Stimulated activated CD4-positive, alpha-beta T cell treated with anti-CD3 and anti-CD28 coated beads, Interleukin-12 subunit alpha, Interleukin-12 subunit beta, amount 100 ng/mL, for 4 hours (primary cell): ENCODE data around the gene TK1.
"Not testable (repeated sequence)": the region's sequence is repeated elsewhere in the genome, so short reads cannot be mapped to it uniquely, and the experiment has no call there.

Experiments
- DNase-seq: peaks from one replicate; pipeline ENCODE4 v3.0.0-alpha.2; 2020

The TK1 gene

DNA sequence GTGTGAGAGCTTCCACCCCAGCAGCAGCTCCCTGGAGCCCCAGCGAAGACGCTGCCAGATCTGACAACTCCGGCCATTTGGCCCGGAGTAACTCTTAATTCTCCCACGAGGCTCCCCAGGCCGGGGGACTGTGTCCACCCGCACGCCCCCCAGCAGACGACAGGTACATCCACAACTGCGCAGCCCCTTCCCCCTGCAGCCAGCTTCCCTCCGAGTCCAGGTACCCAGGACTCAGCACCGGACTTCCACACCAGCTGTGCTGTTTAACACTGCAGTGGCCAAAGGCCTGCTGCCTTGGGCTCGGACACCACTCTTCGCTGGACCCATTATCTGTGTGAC, 11.2 kb downstream of the TK1 start:
- DNase-seq = no peak

DNA sequence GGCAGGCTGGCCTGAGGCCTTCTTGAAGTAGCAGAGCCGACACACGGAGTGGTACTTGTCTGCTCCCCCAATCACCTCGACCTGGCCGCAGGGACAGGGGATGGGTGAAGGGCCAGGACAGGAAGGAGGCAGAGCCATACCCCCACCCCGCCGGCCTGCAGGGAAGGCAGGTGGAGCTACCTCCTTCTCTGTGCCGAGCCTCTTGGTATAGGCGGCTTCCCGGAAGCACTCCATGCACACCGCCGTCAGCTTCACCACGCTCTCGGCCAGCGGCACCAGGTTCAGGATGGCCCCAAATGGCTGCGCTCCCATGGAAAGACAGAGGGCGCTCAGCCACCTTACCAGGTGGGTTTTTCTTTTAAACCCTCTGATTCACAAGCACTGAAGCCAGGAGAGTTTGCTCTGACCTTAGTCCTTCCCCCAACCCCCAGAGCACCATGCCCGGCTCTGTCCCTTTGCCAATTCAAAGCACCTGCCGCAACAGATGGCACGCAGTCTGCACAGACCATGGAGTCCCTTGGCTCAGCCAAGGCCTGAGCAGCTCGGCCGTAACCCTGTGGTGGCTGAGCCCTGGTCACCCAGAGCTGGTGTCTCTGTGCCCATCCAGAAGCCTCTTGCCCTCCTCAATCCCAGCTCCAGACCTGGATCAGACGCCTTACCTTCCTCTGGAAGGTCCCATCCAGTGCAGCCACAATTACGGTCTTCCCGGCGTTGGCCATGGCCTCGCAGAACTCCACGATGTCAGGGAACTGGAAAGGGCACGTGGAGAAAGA, 11.8 kb downstream of the TK1 start:
- no peak for DNase-seq

DNA sequence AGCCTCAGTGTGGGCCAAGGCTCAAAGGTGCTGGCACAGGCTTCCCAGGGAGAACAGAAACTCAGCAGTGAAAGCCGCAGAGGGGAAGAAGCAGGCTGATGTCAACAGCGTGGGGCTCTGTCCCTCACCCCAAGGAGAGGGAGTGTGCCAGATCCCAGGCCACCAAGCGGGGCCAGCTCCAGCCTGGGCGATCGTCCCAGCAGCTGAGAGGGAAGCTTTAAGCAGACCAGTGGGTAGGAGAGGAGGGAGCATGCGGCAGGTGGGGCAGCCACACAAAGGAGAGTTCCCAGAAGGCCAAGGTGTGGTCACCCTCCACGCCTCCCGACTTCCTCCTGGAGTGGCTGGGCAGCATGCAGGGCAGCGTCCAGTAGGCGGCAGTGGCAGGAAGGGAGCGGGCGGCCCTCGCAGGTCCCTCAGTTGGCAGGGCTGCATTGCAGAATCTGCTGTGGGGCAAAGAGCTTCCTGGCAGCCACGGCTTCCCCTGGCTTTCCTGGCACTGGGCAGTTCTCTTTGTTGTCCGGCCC, 12.4 kb downstream of the TK1 start:
- DNase-seq = no peak

DNA sequence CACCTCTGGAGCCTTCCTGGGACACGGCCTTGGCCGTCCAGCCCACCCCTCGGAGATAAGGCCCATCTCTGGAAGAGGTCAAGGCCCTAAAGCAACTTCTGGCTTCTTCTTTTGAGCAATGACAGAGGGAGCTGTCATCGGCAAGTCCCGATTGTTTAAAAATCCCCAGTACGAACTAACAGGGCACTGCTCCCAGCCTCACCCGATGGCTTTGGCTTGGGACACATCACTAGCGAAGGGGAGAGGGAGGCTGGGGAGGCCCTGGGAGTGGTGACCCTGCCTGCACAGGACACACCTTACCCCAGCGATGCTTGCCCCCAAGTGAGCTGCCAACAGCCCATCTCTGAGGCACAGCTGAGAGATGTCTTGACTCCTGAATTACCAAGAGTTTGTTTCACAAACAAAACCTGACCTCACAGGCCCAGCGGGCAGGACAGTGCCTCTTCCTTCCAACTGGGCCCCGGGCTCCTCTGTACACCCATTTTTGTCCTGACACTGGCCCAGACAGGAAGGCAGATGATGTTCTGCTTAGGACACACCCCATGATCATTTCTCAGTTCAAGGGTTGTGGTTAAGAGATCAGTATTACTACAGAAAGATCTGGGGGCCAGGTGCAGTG, 13.6 kb downstream of the TK1 start:
- DNase-seq = no peak

GRCh38 chr17:78172249-78173051, 14.4 kb downstream of the TK1 start:
- no peak for DNase-seq

GRCh38 chr17:78171591-78172248, 15.1 kb downstream of the TK1 start:
- DNase-seq = not testable (repeated sequence)

GRCh38 chr17:78170692-78171590, 15.9 kb downstream of the TK1 start:
- DNase-seq = no peak

DNA sequence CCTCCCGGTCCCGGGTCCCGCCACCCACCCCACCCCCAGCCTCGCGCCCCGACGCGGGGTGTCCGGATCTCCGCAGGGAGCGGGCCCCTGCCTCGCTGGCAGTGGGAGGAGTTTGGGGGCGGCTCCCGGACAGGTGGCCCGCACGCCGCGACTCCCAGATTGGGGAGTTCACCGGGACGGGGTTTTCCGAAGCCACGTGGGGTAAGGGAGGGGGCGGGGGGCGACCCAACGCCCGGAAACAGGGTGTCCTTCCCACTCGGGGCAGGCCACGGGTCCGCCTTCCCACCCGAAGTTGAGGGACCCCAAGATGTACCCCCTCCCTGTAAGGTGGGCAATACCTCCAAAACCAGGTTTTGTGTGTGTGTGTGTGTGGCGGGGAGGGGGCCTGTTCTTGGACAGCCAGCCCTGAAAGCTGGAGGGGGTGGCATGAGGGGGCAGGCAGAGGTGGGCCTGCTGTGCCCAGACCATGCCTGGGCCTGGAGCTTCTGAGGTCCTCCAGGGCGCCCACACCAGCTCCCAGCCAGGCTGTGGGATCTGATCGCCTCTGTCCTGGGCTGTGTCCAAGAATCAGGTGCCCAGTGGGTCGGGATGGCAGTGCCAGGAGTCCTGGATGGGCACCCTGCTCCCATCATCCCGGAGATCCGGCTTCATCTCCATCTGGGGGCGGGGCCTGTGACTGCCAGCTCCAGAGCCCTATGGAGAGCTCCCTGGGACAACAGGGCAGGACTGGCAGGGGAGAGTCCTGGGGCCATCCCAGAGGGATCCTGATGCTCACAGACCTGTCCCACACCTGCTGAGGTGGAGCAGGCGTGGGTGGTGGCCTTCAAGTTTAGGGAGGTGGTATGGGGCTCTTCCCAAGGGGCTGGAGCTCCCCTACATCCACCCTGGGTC, 17.7 kb downstream of the TK1 start:
- DNase-seq = peak; percentile 66

GRCh38 chr17:78168242-78168902, 18.5 kb downstream of the TK1 start, which contains the start of gene SYNGR2:
TSS of gene SYNGR2 (plus strand) at chr17:78168581. CDS start at chr17:78168617, 36 bp downstream.
- DNase-seq = peak; percentile 87

DNA sequence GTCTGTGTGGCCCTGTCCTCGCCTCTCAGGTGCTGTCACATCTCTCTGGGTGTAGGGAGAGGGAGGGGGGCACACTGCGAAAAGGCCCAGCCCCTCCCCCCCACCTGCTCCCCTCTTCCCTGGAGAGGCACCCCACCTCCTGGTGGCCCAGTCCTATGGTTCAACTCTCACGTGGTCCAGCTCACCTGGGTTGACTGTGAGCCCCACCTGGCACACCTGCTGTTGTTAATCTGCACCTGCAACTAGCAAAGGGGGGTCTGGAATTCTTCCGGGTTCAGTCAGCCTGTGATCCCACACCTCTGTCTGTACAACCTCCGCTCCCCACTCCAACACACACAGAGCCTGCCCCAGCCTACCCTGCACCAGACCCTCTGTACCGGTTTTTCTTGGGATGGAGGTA, 20.4 kb downstream of the TK1 start:
- no peak for DNase-seq

DNA sequence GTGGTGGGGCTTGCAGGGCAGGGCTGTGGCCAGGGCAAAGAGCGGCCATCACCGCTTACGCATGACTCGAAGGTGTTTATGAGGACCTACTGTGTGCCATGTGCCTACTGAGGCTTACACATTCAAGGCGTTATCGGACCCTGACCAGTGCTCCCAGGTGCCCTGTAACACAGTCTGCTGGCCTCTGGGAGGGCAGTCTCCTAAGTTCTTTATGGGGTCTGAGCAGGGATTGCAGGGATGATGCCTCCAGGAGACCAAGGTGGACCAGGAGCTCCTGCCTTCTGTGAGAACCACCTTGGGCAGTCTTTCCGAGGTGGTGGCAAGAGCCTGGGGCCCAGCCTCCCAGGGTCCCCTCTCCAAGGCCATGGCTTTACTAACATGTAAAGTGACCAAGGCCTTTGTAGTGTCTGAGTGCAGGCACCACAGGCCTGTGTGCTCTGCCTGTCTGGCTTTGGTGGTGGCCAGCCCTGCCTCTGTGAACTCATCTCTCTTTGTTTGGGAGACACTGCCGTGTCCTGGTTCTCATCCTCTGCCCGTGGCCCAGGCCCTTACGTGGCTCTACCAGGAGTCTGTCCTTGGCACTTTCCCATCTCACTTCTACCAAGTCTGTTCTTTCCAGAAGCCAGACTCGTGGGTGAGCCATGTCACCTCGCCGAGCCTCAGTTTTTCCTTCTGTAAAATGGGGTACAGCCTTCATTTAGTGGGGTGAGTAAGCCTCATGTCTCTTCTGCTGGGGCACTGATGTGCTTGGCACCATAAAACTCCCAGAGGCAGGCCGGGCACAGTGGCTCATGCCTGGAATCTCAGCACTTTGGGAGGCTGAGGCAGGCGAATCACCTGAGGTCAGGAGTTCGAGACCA, 21.9 kb downstream of the TK1 start:
- DNase-seq = no peak

DNA sequence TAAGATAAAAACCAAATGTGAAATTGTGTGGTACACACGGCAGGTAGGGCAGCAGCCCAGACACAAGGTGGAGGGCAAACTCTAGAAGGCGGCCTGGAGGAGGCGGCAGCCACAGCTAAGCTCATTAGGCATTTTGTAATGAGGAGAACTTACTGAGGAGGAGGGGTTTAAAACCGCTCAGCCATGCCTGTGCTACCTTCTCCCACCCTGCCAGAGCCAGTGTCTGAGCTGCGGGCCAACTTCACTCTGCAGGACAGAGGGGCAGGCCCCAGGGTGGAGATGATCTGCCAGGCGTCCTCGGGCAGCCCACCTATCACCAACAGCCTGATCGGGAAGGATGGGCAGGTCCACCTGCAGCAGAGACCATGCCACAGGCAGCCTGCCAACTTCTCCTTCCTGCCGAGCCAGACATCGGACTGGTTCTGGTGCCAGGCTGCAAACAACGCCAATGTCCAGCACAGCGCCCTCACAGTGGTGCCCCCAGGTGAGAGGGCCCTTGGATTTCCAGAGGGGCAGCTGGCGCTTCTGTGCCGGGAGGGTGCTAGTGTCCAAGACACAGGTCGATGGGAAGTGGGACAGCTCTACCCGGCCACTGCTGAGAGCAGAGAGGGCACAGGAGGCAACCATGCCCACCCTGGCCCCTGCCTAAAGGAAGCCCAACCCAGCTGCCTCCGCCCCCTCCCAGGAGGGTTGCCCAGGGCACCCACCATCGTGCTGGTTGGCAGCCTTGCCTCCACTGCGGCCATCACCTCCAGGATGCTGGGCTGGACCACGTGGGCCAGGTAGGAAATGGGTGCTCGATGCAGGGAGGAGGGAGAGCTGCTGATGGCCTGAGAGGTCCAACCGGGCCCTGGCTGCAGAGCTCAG, 22.7 kb downstream of the TK1 start:
- no peak for DNase-seq

DNA sequence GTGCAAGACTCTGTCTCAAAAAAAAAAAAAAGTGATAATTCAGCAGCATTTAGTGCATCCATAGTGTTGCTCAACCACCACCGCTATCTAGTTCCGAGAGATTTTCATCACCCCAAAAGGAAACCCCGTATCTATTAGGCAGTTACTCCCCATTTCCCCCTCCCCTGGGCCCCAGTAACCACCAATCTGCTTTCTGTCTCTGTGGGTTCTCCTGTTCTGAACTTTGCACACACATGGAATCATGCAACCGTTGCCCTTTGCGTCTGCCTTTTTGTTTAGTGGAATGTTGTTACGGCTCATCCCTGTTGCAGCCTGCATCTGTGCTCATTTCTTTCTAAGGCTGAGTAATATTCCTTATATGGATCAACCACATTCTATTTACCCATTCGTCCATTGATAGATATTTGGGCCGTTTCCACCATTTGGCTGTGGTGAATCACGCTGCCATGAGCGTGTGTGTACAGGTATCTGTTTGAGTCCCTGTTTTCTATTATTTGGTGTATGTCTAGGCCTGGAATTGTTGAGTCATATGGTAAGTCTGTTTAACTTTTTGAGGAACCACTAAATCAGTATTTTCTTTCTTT, 27.2 kb downstream of the TK1 start:
- DNase-seq = no peak

GRCh38 chr17:78154903-78155811, 31.7 kb downstream of the TK1 start:
- no peak for DNase-seq

- no peak for DNase-seq
Measured at GRCh38 chr17:78151514-78152008, 35.3 kb downstream of the TK1 start.

DNA sequence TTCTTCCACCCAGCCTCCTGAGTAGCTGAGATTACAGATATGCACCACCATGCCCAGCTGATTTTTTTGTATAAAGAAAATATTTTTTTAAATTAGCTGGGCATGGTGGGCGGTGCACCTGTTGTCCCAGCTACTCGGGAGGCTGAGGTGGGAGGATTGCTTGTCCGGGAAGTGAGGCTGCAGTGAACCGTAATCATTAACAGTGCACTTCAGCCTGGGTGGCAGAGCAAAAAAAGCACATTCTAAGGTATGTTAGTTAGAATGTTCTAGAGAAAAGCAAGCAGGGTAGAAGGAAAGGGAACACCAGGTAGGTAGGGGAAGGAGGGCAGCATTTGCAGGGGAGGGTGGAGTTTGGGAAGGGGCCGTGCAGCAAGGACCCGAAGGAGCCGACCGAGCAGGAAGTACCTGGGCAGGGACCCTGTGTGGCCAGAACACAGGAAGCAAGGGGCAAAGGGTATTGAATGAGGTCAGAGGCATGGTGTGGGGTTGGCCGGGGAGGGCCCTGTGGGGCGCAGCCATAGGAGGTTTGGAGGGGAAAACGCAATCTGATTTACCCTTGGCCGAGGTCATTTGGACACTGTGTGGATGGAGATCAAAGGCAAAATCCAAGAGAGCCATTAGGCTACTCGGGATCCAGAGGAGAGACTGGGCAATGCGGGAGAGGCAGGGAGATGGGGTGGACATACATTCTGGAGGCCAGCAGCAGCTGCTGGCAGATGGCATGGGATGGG, 38.4 kb downstream of the TK1 start:
- DNase-seq = no peak
